Measurements from ENCODE around the gene PADI4.

GRCh38 chr1:17365293-17365692 is 57.3 kb downstream of the PADI4 start:
- TF ChIP-seq CTCF (IDR thresholded peaks at IDR 0.05) (no peak), POLR2AphosphoS5 (IDR thresholded peaks at IDR 0.05) (no peak)

Measured in prostate gland (tissue), 2 donors.